Astrocyte of the spinal cord (primary cell): ENCODE measurements around the gene GNB3.
"Not testable (repeated sequence)": the region's sequence is repeated elsewhere in the genome, so short reads cannot be mapped to it uniquely, and the experiment has no call there.

Experiments
- DNase-seq: peaks from one replicate; pipeline ENCODE4 v3.0.0; 2011; ENCODE audit warnings: low read depth, low spot score
- H3K4me3 ChIP-seq: 2 replicates; pipeline ENCODE4 v1.5.1; 2011; ENCODE audit warnings: low read depth, mild to moderate bottlenecking, low read length, moderate library complexity
- in situ Hi-C: cut with HindIII; loops from 2 replicates; pipeline ENCODE4 v1.10.0; 2017; ENCODE audit warnings: low sequenced_read_pairs
- TF ChIP-seq, protein P1 (sequence below): IDR thresholded peaks from 2 replicates; pipeline ENCODE4 v1.5.1; 2012; ENCODE audit warnings: low read depth, mild to moderate bottlenecking, low read length, inconsistent platforms

GNB3 gene

DNA sequence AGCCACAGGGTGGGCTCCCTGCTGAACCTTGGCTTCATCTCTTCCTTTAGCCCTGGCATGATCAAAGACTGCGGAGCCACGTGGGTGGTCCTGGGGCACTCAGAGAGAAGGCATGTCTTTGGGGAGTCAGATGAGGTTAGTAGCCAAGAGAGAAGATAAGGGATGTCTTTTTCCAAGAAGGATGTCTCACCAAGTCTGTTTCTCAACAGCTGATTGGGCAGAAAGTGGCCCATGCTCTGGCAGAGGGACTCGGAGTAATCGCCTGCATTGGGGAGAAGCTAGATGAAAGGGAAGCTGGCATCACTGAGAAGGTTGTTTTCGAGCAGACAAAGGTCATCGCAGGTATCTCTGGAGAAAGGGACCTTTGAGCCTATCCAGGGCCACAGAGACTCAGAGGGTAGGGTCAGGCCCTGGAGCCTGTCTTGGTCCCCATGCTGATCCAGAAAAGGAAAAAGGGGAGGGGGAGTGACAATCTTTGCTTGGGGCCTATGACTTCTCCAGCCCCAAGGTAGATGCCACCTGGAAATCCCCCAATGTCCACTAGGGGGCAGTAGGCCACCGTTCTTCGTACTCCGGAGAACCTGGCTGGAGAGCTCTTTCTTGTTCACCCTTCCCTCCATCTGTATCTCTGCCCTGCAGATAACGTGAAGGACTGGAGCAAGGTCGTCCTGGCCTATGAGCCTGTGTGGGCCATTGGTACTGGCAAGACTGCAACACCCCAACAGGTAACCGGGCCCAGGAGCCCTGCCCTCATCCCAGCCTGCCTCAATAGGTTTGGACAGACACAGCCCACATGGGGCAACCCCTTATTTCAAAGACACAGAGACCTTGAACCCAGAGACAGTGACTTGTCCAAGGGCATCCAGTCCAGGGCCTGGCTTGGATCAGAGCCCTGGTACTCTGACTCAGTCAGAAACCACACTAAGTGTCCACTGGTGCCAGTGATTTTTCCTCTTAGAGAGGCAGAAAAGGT, 28.6 kb downstream of the GNB3 start:
- in situ Hi-C loops: no loop called here
- DNase-seq: peak; percentile 73
- H3K4me3 ChIP-seq: peak overlapping the region; percentile 65
- TF ChIP-seq, protein P1, sequence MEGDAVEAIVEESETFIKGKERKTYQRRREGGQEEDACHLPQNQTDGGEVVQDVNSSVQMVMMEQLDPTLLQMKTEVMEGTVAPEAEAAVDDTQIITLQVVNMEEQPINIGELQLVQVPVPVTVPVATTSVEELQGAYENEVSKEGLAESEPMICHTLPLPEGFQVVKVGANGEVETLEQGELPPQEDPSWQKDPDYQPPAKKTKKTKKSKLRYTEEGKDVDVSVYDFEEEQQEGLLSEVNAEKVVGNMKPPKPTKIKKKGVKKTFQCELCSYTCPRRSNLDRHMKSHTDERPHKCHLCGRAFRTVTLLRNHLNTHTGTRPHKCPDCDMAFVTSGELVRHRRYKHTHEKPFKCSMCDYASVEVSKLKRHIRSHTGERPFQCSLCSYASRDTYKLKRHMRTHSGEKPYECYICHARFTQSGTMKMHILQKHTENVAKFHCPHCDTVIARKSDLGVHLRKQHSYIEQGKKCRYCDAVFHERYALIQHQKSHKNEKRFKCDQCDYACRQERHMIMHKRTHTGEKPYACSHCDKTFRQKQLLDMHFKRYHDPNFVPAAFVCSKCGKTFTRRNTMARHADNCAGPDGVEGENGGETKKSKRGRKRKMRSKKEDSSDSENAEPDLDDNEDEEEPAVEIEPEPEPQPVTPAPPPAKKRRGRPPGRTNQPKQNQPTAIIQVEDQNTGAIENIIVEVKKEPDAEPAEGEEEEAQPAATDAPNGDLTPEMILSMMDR: peak; percentile 90

DNA sequence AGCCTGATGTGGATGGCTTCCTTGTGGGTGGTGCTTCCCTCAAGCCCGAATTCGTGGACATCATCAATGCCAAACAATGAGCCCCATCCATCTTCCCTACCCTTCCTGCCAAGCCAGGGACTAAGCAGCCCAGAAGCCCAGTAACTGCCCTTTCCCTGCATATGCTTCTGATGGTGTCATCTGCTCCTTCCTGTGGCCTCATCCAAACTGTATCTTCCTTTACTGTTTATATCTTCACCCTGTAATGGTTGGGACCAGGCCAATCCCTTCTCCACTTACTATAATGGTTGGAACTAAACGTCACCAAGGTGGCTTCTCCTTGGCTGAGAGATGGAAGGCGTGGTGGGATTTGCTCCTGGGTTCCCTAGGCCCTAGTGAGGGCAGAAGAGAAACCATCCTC, 29.6 kb downstream of the GNB3 start:
- H3K4me3 ChIP-seq, DNase-seq, in situ Hi-C loops: not testable (repeated sequence)

DNA sequence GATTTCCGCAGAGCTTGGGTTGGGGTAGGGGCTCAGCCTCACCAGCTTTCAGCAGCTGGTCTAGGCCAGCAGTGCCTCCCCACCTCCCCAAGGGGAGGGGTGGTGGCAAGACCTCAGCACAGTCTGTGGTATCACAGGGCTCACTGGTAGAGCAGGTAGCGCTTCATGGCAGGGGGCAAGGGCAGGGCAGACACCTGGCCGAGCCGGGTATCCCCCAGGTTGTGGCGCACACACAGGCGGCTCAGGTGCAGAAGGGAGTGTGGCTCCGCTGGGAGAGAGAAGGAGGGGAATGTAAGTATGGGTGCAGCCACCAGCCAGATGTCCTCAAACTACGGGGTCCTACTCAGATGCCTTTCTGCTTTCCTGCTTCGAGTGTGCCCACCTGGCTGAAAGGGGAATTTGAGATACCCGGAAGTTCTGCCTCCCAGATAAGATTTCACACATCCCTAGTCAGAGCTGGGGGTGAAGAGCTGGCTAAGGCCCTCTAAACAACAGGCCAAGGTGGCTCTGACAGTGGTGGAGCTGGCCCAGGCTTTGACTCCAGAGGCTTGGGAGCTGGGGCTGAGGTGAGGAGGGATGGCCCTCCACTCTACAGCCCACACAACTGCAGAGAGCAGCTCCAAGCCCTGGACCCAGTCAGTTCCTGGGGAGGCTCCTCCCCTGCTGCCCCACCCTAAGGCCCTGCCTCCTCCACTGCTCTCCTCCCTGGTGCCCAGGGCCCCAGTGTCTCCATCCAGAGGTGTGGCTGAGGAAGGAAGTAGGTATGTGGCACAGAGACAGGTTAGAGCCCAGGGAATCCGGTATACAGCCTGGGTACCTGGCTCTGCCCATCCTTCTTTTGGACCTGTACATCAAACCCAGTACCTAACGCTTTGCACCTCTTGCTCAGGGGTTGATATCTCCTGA, 30.6 kb downstream of the GNB3 start:
- peak; percentile 5 for DNase-seq
- in situ Hi-C loops: no loop called here
- TF ChIP-seq, protein P1: no peak
- peak overlapping the region; percentile 63 for H3K4me3 ChIP-seq

DNA sequence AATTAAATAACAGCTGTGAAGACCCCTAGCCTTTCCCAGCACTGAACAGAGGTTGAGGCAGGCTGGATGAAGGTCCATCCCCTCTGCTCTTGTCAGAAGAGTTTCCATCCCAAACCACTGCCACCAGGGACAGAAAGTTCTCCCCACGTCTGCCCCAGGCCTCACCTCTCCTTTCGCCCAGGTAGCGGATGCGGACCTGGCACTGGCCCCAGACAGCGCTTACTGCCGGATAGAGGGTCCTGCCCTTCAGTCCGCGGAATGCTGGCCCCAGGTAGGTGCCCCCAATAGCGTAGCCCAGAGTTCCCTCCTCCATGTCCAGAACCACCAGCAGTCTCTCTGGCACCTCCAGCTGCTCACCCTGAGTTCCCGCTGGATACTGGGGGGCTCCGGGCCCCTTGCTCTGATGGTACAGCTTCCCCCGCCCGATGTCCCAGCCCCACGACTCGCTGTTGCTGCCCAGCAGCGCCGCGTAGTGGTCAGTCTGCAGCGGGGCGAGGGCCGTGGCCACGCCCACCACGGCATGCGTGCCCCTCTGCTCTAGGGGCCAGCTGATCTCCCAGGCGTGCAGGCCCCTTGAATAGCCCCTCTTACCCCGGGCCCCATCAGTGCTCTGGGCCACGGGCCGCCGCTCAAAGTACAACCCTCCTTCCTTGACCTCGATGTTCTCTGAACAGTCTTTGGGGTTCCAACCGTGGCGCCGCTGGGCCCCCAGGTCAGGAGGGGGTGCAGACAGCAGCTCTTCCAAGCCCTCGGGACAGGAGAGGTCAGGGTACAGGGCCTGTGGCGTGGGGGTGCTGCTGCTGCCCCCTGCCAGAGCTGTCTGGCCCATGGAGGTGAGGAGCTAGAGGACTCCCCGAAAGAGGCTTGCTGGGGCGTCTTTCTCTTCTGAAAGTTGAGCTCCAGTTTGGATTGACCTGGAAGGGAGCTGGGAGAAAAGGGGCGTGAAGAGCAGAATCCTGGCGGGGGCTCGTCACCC, 31.6 kb downstream of the GNB3 start:
- peak; percentile 72 for DNase-seq

DNA sequence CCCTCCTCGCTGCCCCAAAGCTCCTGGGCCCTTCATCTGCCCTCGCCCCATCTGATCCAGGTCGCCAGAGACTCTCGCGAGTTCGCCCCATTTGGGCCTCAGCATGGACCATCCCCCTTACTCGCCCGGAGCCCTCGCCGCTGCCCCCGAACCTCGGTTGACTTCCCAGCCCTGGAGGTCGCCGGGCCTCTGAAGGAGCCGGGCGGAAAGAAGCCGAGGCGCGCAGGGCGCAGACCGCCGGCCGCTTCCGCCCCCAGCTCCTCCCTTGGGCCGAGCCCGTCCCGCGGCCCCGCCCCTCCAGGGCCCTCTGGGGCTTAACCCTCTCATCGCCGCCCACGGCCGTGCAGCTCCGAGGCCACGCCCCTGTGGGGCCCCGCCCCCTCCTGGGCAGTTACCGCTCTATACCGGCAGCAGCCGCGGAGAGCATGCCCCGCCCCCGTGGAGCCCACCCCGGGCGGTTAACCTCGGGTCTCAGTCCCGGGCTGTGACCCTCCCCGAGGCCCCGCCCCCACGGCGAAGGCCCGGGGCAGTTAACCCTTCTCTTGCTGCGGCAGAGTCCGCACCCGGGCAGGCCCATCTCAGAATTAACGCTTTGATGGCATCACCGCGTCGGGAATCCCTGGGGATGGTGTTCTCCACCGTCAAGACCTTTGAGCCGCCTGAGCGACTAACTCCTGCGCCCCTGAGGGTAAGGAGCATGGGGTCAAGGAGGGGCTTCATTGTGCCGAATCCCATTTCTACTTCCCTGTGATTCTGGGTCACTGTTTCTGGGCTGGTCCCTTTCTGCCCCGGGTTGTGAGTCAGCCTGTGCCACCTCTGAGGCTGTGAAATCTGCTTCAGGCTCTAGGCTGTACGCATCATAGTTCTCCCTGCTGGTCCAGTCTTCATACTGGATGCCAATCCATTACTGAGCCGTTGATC, 32.6 kb downstream of the GNB3 start, which contains the start of gene SPSB2:
TSS of gene SPSB2 (minus strand) at position 210 of the 921 bp plus-strand sequence. CDS start 402 bp downstream, outside the sequence.
- H3K4me3 ChIP-seq: peak within 1 kb of the TSS; percentile 63
- TF ChIP-seq, protein P1: no peak
- in situ Hi-C loops: no loop called here
- peak; percentile 97 for DNase-seq

More for the DNA sequence above, 31.6 kb downstream of the GNB3 start:
- peak overlapping the region; percentile 63 for H3K4me3 ChIP-seq
- TF ChIP-seq, protein P1: peak; percentile 99
- in situ Hi-C loops: no loop called here

DNA sequence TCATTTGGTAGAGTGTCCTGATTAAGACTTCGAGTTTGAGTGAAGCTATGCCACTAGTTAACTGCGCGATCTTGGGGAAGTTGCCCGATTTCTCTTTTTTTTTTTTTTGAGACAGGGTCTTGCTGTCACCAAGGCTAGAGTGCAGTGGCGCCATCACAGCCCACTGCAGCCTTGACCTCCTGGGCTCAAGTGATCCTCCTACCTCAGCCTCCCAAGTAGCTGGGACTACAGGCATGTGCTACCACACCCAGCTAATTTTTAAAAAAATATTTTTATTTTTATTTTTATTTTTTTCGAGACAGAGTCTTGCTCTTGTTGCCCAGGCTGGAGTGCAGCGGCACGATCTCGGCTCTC, 33.3 kb downstream of the GNB3 start:
- peak overlapping the region; percentile 63 for H3K4me3 ChIP-seq
- in situ Hi-C loops, DNase-seq: not testable (repeated sequence)

DNA sequence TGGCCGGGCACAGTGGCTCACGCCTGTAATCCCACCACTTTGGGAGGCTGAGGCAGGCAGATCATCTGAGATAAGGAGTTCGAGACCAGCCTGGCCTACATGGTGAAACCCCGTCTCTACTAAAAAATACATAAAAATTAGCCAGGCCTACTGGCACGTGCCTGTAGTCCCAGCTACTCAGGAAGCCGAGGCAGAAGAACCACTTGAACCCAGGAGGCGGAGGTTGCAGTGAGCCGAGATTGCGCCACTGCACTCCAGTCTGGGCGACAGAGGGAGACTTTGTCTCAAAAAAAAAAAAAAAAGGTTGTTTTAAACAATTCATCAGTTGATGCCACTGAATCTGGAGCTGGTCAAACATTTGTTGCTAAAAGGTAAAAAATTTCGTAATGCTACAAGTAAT, 39.1 kb downstream of the GNB3 start:
- H3K4me3 ChIP-seq, in situ Hi-C loops, DNase-seq: not testable (repeated sequence)
